HepG2 (cell line): Measurements from ENCODE around the gene ZNF581. TPM values are rescaled to one million over a fixed set of nuclear protein-coding genes. Genes with fewer than 3 reads are reported as not detected.

Experiments
- ATF7 ChIP-seq, 2 experiments: fragments of 450-650 bp in 1 of 2; sonication (generic) in 1 of 2; formaldehyde crosslinking in 1 of 2; IDR thresholded peaks; 2 replicates each; pipeline versions ENCODE4 v1.4.0 to v1.6.1; 2016 to 2020; ENCODE audit warnings: antibody characterized with exemption in 1 of 2, mild to moderate bottlenecking in 1 of 2, missing genetic modification reagents in 1 of 2
- CBX1 ChIP-seq: IDR thresholded peaks from one replicate; pipeline ENCODE4 v1.6.1; 2016; ENCODE audit warnings: antibody characterized with exemption, low read depth
- CBX5 ChIP-seq: sonication (generic); formaldehyde crosslinking; IDR thresholded peaks from 2 replicates; pipeline ENCODE4 v1.4.0; 2020; ENCODE audit warnings: missing genetic modification reagents, borderline replicate concordance
- GABPA ChIP-seq, 2 experiments: IDR thresholded peaks; 2 replicates each; pipeline ENCODE4 v1.6.1; 2011 to 2016; ENCODE audit warnings: low read depth in 2 of 2, low read length in 1 of 2, missing biosample characterization in 1 of 2, missing genetic modification characterization in 1 of 2
- GATA4 ChIP-seq: sonication (generic); IDR thresholded peaks from 2 replicates; pipeline ENCODE4 v1.6.1; 2016; ENCODE audit warnings: antibody characterized with exemption, low read depth, borderline replicate concordance
- HCFC1 ChIP-seq: fragments of 150-350 bp; IDR thresholded peaks from 2 replicates; pipeline ENCODE4 v1.6.1; 2014; ENCODE audit warnings: low read depth, low read length
- HOXA9 ChIP-seq: sonication (generic); formaldehyde crosslinking; IDR thresholded peaks from 2 replicates; pipeline ENCODE4 v1.8.1; 2022; ENCODE audit warnings: missing genetic modification reagents, mild to moderate bottlenecking, moderate library complexity, borderline replicate concordance
- MXD3 ChIP-seq: IDR thresholded peaks from 2 replicates; pipeline ENCODE4 v1.6.1; 2016; ENCODE audit warnings: mild to moderate bottlenecking, missing biosample characterization, missing genetic modification reagents
- NFYC ChIP-seq: IDR thresholded peaks from 2 replicates; pipeline ENCODE4 v1.6.1; 2016; ENCODE audit warnings: missing genetic modification reagents, missing compliant biosample characterization
- SMAD1 ChIP-seq: sonication (generic); formaldehyde crosslinking; IDR thresholded peaks from 2 replicates; pipeline ENCODE4 v1.4.0; 2020; ENCODE audit warnings: missing genetic modification reagents, low read depth, mild to moderate bottlenecking, borderline replicate concordance
- SNRNP70 ChIP-seq: fragments of 200-400 bp; formaldehyde crosslinking; IDR thresholded peaks from 2 replicates; pipeline ENCODE4 v1.6.1; 2017; ENCODE audit warnings: mild to moderate bottlenecking, low read depth, low read length, moderate library complexity
- SP140L ChIP-seq: sonication (generic); formaldehyde crosslinking; IDR thresholded peaks from 2 replicates; pipeline ENCODE4 v1.4.0; 2020; ENCODE audit warnings: missing genetic modification reagents, borderline replicate concordance
- TMF1 ChIP-seq: sonication (generic); formaldehyde crosslinking; IDR thresholded peaks from 2 replicates; pipeline ENCODE4 v1.8.1; 2022; ENCODE audit warnings: low read depth, missing genetic modification reagents
- ZBTB1 ChIP-seq: sonication (generic); formaldehyde crosslinking; IDR thresholded peaks from 2 replicates; pipeline ENCODE4 v1.4.0; 2020; ENCODE audit warnings: missing genetic modification reagents, borderline replicate concordance
- ZNF207 ChIP-seq: fragments of 450-650 bp; IDR thresholded peaks from 2 replicates; pipeline ENCODE4 v1.6.1; 2016; ENCODE audit warnings: antibody characterized with exemption, borderline replicate concordance
- ZNF253 ChIP-seq: sonication (generic); formaldehyde crosslinking; IDR thresholded peaks from 2 replicates; pipeline ENCODE4 v1.8.0; 2022; ENCODE audit warnings: mild to moderate bottlenecking, missing genetic modification reagents, borderline replicate concordance
- ZNF547 ChIP-seq: sonication (generic); formaldehyde crosslinking; IDR thresholded peaks from 2 replicates; pipeline ENCODE4 v1.5.1; 2020; ENCODE audit warnings: mild to moderate bottlenecking, missing genetic modification reagents
- ZNF749 ChIP-seq: sonication (generic); formaldehyde crosslinking; IDR thresholded peaks from 2 replicates; pipeline ENCODE4 v1.8.0; 2022; ENCODE audit warnings: mild to moderate bottlenecking, missing genetic modification reagents, moderate library complexity, borderline replicate concordance
- ZNF780A ChIP-seq: sonication (generic); formaldehyde crosslinking; IDR thresholded peaks from 2 replicates; pipeline ENCODE4 v1.8.0; 2022; ENCODE audit warnings: mild to moderate bottlenecking, missing genetic modification reagents, moderate library complexity
- ZSCAN5A ChIP-seq: sonication (generic); formaldehyde crosslinking; IDR thresholded peaks from 2 replicates; pipeline ENCODE4 v1.8.0; 2022; ENCODE audit warnings: mild to moderate bottlenecking, missing genetic modification reagents, borderline replicate concordance
- polyA plus RNA-seq, 8 experiments: library from polyadenylated mRNA; depleted of rRNA in 3 of 8; stranded (reverse) in 7 of 8; unstranded in 1 of 8; fragments of >200 nt; fragmentation: Illumina TruSeq in 4 of 8; extraction: Trizol in 4 of 8; gene quantifications; 2 replicates each; pipeline versions ENCODE4 v1.2.1 to v1.2.3, GENCODE V29; 2011 to 2016; ENCODE audit warnings: low read depth in 4 of 8, missing spikeins in 1 of 8, mixed read lengths in 1 of 8; ENCODE audit not compliant: insufficient read depth in 1 of 8
- total RNA-seq, 5 experiments: library from RNA; depleted of rRNA; stranded (reverse); fragments of >200 nt; fragmentation: Illumina TruSeq; extraction: Trizol; gene quantifications; 2 replicates each; pipeline ENCODE4 v1.2.3, GENCODE V29; 2016; ENCODE audit warnings: low read depth in 1 of 5
- TF ChIP-seq, protein P1 (sequence below): sonication (generic); formaldehyde crosslinking; IDR thresholded peaks from 2 replicates; pipeline ENCODE4 v1.4.0; 2020; ENCODE audit warnings: missing genetic modification reagents
- TF ChIP-seq, protein P2 (sequence below): IDR thresholded peaks from 2 replicates; pipeline ENCODE4 v1.6.1; 2012; ENCODE audit warnings: low read depth, low read length, improper control_type of control experiment

Gene ZNF581
- total and polyA plus RNA-seq, 2 of the 13 experiments (the other 11 are each of a cell fraction or from before 2014, with no cell fraction given), result 19.6 to 49.5 TPM

DNA sequence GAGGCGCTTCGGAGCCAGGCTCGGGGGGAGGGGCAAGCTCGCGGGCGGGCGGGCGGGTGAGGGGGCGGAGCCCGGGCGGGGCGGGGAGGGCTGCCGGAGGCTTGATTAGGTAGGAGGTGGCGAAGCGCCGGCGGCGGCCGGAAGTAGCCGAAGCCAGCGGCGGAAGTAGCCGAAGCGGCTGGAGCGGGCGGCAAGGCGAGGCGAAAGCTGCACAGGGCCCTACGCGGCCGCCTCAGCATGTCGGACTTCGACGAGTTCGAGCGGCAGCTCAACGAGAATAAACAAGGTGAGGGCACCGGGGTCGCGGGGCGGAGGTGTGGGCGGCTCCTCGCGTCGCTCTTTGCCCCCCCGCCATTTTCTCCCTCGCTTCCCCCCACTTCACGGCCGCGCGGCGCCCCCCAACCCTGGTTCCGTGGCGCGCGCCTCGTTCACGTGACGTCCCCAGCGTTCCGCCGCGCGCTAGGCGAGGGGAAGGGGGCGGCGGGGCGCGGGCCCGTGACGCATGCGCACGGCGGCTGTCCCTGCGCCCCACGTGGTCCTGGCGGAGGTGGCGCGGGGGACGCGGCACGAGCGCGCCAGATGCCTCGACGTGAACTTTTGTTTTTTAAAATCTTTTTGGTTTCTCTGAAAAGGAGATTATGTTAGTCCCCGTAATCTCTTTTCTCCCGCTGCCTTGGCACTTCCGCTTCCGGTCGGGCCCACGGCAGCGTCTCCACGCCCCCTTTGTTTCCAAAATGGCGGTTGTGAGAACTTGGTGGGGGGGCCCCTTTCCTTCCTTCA, 11.6 kb downstream of the ZNF581 start, which contains the start of gene U2AF2 (continued):
- TF ChIP-seq ZNF207, result no peak
- no peak for TF ChIP-seq SNRNP70
- TF ChIP-seq CBX1, result peak; percentile 47
- peak; percentile 84; the same call in 1 of the 2 replicates for TF ChIP-seq MXD3
- peak; percentile 74; the same call in 1 of the 2 replicates for TF ChIP-seq ZNF547 (CRISPR knock-in tag)
- peak; percentile 56; the same call in 1 of the 2 replicates for TF ChIP-seq ZNF253 (CRISPR knock-in tag)
- peak; percentile 6; the same call in 1 of the 2 replicates for TF ChIP-seq HCFC1
- peak; percentile 84; the same call in 1 of the 2 replicates for TF ChIP-seq SP140L (CRISPR knock-in tag)
- TF ChIP-seq ZNF749 (CRISPR knock-in tag), result peak; percentile 64; the same call in 1 of the 2 replicates
- TF ChIP-seq ZBTB1 (CRISPR knock-in tag), result no peak
- TF ChIP-seq NFYC (CRISPR knock-in tag), result no peak
- 0 out of 2 replicates have a peak, but pooled peaks have one; percentile 29 for TF ChIP-seq HOXA9 (CRISPR knock-in tag)
- no peak for TF ChIP-seq ATF7 (IDR thresholded peaks at IDR 0.05)
- TF ChIP-seq ATF7 (CRISPR knock-in tag; IDR thresholded peaks at IDR 0.05), result 0 out of 2 replicates have a peak, but pooled peaks have one; percentile 53
- no peak for TF ChIP-seq CBX5 (CRISPR knock-in tag)
- TF ChIP-seq, protein P1, sequence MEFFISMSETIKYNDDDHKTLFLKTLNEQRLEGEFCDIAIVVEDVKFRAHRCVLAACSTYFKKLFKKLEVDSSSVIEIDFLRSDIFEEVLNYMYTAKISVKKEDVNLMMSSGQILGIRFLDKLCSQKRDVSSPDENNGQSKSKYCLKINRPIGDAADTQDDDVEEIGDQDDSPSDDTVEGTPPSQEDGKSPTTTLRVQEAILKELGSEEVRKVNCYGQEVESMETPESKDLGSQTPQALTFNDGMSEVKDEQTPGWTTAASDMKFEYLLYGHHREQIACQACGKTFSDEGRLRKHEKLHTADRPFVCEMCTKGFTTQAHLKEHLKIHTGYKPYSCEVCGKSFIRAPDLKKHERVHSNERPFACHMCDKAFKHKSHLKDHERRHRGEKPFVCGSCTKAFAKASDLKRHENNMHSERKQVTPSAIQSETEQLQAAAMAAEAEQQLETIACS (CRISPR knock-in tag), result peak; percentile 89
- peak; percentile 80 for TF ChIP-seq GABPA (IDR thresholded peaks at IDR 0.05; ENCODE audit: low read depth, low read length)
- TF ChIP-seq GABPA (CRISPR knock-in tag; IDR thresholded peaks at IDR 0.05; ENCODE audit: low read depth), result peak; percentile 90
- TF ChIP-seq, protein P2, sequence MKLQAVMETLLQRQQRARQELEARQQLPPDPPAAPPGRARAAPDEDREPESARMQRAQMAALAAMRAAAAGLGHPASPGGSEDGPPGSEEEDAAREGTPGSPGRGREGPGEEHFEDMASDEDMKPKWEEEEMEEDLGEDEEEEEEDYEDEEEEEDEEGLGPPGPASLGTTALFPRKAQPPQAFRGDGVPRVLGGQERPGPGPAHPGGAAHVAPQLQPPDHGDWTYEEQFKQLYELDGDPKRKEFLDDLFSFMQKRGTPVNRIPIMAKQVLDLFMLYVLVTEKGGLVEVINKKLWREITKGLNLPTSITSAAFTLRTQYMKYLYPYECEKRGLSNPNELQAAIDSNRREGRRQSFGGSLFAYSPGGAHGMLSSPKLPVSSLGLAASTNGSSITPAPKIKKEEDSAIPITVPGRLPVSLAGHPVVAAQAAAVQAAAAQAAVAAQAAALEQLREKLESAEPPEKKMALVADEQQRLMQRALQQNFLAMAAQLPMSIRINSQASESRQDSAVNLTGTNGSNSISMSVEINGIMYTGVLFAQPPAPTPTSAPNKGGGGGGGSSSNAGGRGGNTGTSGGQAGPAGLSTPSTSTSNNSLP, result no peak
- no peak for TF ChIP-seq ZSCAN5A
- TF ChIP-seq ZNF780A (CRISPR knock-in tag), result peak; percentile 34; the same call in 1 of the 2 replicates
- no peak for TF ChIP-seq SMAD1 (CRISPR knock-in tag)
- peak; percentile 11; the same call in 1 of the 2 replicates for TF ChIP-seq GATA4
- peak; percentile 60; the same call in 1 of the 2 replicates for TF ChIP-seq TMF1 (CRISPR knock-in tag)
